HG03139 (cell line): ENCODE measurements around the gene ZNF445.
"Not testable (repeated sequence)": the region's sequence is repeated elsewhere in the genome, so short reads cannot be mapped to it uniquely, and the experiment has no call there.

Experiments
- ATAC-seq: cut with Tn5 transposase; IDR thresholded peaks from one replicate; pipeline ENCODE4 v1.9.1; 2021; ENCODE audit not compliant: unreplicated experiment

The ZNF445 gene

DNA sequence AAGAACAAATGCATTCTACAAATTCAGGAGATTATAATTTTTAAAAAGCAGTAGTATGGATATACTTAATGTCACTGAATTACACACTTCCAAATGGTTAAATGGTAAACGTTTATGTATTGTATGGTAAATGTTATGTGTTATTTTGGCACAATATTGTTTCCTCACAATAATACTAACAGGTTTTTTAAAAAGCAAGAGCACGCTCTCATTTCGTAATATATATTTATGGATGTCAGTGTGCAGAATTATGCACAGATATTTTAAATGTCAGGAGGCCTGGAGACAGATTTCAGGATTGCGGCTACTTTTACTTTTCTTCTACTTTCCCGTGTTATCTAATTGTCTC lies 533 bp downstream of the ZNF445 start:
- no peak for ATAC-seq

- ATAC-seq: no peak
These were observed 1.3 kb downstream of the ZNF445 start for GRCh38 chr3:44476181-44476611.

DNA sequence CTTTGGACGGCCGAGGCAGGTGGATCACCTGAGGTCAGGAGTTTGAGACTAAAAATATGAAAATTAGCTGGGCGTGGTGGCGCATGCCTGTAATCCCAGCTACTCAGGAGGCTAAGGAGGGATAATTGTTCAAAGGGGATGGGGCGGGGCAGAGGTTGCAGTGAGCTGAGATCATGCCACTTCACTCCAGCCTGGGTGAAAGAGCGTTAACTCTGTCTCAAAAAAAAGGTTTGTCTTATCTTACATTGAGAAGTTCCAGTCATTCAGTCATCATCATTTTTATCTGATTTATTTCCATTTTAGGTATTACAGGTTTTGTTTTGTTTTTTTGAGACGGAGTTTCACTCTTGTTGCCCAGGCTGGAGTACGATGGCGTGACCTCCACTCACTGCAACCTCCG lies 2.6 kb downstream of the ZNF445 start:
- not testable (repeated sequence) for ATAC-seq

- ATAC-seq: no peak
These were observed 7.0 kb downstream of the ZNF445 start for GRCh38 chr3:44470430-44470829.

DNA sequence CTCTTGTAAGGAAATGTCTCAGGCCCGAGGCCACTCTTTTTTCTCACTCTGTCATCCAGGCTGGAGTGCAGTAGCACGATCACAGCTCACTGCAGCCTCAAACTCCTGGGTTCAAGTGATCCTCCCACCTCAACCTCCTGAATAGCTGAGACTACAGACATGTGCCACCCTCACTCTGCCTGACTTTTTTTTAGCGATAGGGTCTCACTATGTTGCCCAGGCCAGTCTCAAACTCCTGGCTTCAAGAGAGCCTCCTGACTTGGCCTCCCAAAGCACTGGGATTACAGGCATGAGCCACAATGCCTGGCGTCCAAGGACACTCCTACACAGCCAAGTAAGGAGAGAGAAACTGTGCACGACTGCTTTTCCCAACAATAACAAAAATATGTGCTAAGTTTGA lies 7.6 kb downstream of the ZNF445 start:
- no peak for ATAC-seq

GRCh38 chr3:44468572-44469520 lies 8.6 kb downstream of the ZNF445 start:
- no peak for ATAC-seq

DNA sequence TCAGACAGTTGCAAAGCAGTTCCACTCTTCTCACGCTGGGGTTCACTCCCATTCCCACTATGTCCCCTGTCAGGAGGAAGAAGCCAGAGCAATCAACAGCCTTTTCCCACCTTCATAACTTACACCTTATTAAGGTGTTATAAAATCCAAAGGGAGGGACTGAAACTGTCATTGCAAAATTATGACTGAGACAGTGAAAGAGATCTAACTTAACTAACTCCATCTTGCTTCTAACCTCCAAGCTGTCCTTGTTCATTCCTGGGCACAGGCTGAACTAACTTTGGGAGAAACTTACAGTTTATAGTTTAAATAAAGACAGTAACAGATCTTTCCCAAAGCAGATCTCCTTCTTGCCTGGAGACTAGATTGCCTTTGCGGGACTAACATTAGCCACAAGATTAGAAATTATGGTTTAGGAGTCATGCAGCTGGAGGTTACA lies 9.4 kb downstream of the ZNF445 start:
- not testable (repeated sequence) for ATAC-seq

DNA sequence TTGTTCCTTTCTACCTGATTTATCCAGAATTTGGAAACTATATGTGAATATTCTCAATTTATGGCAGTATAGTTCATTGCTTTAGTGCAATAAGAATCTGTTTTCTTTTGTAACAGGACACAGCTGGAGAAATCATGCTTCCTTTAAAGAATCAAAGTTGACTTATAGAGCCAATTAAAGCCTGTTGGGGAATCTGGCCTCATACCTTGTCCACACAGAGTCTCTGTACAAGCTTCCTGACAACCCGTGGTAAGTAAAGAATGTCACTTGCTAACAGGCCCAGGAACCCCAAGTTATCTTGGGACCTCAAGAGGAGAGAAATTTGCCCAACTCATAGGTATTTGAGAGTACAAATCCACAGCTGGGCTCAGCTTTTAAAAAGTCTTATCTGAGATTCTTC lies 10.2 kb downstream of the ZNF445 start:
- ATAC-seq: no peak

DNA sequence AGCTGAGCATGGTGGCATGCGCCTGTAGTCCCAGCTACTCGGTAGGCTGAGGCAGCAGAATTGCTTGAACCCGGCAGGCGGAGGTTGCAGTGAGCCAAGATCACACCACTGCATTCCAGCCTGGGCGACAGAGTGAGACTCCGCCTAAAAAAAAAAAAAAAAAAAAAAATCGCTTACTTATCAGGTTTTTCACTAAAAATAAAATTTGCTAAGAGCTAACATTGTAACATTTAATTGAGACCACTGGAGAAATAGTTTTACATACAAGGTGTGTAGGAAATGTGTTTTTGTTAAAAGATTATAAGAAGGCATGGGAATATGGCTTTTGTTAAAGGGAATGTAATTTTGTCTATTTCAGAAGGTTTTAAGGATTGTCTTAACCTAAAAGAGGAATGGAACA lies 12.6 kb downstream of the ZNF445 start:
- not testable (repeated sequence) for ATAC-seq

DNA sequence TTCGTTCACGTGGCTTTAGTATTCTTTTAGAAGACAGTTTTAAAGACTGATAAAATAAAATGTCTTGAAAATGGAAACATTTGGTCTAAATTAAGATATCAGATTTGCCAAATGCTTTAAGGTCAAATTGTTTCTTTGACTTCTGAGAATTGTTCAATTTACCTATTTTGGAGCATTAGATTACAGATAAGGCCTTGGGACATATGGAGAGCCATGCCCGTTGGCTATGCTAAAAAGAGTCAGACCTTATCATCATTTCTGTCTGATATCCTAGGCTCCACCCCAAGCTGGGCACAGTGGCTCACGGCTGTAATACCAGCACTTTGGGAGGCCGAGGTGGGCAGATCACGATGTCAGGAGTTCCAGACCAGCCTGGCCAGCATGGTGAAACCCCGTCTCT lies 13.0 kb downstream of the ZNF445 start:
- ATAC-seq: no peak

DNA sequence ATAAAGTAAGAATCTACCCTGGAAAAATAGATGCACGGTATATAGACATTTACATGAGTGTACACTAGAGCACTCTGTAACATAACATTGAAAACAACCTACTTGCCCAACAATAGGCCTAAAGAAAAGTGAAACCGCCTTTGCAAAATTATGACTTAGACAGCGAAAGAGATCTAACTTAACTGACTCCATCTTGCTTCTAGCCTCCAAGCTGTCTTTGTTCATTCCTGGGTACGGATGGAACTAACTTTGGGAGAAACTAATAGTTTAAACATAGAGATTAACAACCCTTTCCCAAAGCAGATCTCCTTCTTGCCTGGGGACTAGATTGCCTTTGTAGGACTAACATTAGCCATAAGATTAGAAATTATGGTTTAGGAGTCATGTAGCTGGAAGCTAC lies 17.4 kb downstream of the ZNF445 start:
- not testable (repeated sequence) for ATAC-seq

GRCh38 chr3:44455318-44455717 lies 22.2 kb downstream of the ZNF445 start:
- no peak for ATAC-seq

GRCh38 chr3:44454258-44454657 lies 23.2 kb downstream of the ZNF445 start:
- ATAC-seq: no peak

GRCh38 chr3:44451441-44451840 lies 26.0 kb downstream of the ZNF445 start:
- no peak for ATAC-seq

- ATAC-seq: no peak
These were observed 30.5 kb downstream of the ZNF445 start for GRCh38 chr3:44446929-44447328.

GRCh38 chr3:44445786-44446185 lies 31.7 kb downstream of the ZNF445 start:
- ATAC-seq: no peak

GRCh38 chr3:44444896-44445691 lies 32.4 kb downstream of the ZNF445 start:
- no peak for ATAC-seq

GRCh38 chr3:44444437-44444836 lies 33.0 kb downstream of the ZNF445 start:
- no peak for ATAC-seq

DNA sequence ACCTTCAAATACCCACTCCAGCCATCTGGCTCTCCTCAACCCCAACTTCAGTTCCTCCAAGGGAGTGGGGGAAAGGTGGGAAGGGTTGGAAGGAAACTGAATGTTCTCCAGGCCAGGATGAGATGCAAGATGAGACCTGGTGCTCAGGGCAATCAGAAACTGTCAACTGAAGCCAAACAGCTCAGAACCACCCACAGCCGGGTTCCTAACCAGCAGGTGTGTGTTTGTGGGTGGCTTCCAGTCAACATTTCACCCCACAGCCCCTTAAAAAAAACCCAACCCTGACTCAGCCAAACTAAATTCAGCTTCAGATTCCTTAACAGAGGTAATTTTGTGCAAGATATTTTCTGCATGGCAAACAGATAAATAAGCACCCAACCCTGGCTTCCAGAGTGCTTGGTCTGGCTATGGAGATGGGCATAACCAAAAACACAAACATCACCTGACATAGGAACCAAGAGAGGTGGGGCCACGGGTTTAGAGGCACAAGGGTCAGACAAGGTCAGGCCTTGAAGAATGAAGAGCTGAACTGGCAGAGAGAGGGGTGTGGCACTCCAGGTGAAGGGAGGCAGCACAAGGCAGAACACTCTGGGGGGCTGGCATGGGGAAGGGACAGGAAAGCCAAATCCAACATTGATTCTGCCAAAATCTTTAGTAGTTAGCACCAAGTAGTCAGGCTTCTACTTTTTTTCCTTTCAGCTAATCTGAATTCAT lies 34.7 kb downstream of the ZNF445 start:
- ATAC-seq: no peak

DNA sequence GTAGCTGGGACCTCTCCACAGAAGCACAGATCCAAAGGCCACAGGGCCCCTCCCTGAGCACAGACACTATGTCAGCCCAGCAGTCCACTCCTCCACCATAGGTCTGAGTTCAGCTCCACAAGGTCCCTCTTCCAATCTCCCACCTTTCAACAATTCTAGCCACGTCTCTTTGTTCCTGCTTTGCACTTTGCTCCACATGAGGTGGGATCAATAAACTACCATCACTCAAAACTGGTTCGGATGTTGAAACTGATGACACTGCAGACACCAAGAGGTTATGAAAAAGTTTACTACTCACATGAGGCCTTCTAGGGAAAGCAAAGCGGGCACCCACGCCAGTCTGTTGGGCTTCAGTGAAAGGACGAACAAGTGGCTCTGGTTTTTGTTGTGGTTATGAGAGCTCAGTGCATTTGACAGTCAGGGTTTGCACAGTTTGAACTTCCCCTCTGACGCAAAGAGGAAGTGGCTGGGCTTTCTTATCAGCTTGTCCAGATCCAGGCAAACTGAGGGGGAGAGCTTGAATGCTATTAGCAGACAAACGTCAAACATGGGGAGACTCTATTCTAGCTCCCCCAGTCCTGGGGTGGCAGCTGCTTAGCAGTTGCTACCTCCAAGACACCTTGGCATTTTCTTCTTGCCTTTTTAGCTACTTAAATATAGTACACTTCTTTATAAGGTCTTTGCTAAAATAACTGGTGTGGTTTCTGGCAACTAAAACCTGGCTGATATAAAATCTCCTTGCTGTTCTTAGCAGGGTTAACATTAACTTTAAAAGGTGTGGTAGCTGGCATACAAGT lies 37.8 kb downstream of the ZNF445 start:
- ATAC-seq: peak; percentile 94

- ATAC-seq: no peak
These were observed 39.7 kb downstream of the ZNF445 start for GRCh38 chr3:44437800-44438199.
